ENCODE measurements around the gene LMF2. TPM values are rescaled to one million over a fixed set of nuclear protein-coding genes. Genes with fewer than 3 reads are reported as not detected.

LMF2 gene
- polyA plus RNA-seq, 1 of the 3 experiments (the other 2 are of a cell fraction) = 34.3 TPM

GRCh38 chr22:50524676-50525103 is 17.2 kb upstream of the LMF2 start:
- POLR2A ChIA-PET = interaction anchor here (0.9 to 2.9 kb wide), 12 partner anchors 9 to 121 kb away, joined by 3 to 12 read pairs (median 6); partner anchors contain the start of genes CHKB, KLHDC7B, LMF2 and NCAPH2
- Histone ChIP-seq H3K4me1 (ENCODE audit: control insufficient read depth in 1 of 2, insufficient read depth in 2 of 2, low read depth in 1 of 2, low read length in 1 of 2) (peaks cover 7 to 24% of the 10 kb centered on the region in 2 experiments; a peak in 2 of 4 replicates), H3K9me2 (no peaks in the 10 kb centered on the region), H3K27ac (ENCODE audit: low read depth in 2 of 2, low read length in 1 of 2) (peak overlapping the region; percentile 68 to 89), H3K36me3 (replicated peaks in 1 of 2; ENCODE audit: control insufficient read depth in 1 of 2, insufficient read depth in 2 of 2, low read length in 1 of 2) (peaks cover 7 to 30% of the 10 kb centered on the region in 2 experiments), H3F3A (replicated peaks; ENCODE audit: insufficient read depth) (peaks cover 19% of the 10 kb centered on the region), H3K9me3 (no peaks in the 10 kb centered on the region), H3K9ac (peak overlapping the region; percentile 80), H3K4me3 (ENCODE audit: low read depth in 2 of 2, low read length in 1 of 2) (peak overlapping the region; percentile 80 to 81), H4K20me1 (ENCODE audit: insufficient read depth) (peaks cover 8% of the 10 kb centered on the region; the same call in 1 of the 2 replicates), H2AFZ (ENCODE audit: low read depth) (peak overlapping the region; percentile 65; the same call in 1 of the 2 replicates), H3K79me2 (ENCODE audit: insufficient read depth) (peaks cover 18% of the 10 kb centered on the region), H3K4me2 (peak overlapping the region; percentile 93), H3K27me3 (ENCODE audit: insufficient read depth) (no peaks in the 10 kb centered on the region)
- no peak for TF ChIP-seq MXI1 (IDR thresholded peaks at IDR 0.05; ENCODE audit: low read depth, low read length)
- no peak for TF ChIP-seq SIN3A (IDR thresholded peaks at IDR 0.05; ENCODE audit: borderline replicate concordance, low read depth, low read length)
- no peak for TF ChIP-seq TEAD4 (IDR thresholded peaks at IDR 0.05; ENCODE audit: borderline replicate concordance, insufficient read depth)
- no peak for TF ChIP-seq EP300 (IDR thresholded peaks at IDR 0.05; ENCODE audit: borderline replicate concordance in 1 of 2, low read depth in 1 of 2, low read length in 1 of 2)
- TF ChIP-seq RCOR1 (IDR thresholded peaks at IDR 0.05; ENCODE audit: low read length) = no peak
- TF ChIP-seq GABPA (IDR thresholded peaks at IDR 0.05; ENCODE audit: low read depth) = no peak
- no peak for TF ChIP-seq FOXM1 (IDR thresholded peaks at IDR 0.05; ENCODE audit: low read depth)
- no peak for TF ChIP-seq NFIC (IDR thresholded peaks at IDR 0.05; ENCODE audit: borderline replicate concordance)
- no peak for TF ChIP-seq FOSL2 (IDR thresholded peaks at IDR 0.05; ENCODE audit: borderline replicate concordance, low read depth)
- TF ChIP-seq YY1 (IDR thresholded peaks at IDR 0.05; ENCODE audit: low read depth) = no peak
- no peak for TF ChIP-seq NRF1 (IDR thresholded peaks at IDR 0.05; ENCODE audit: low read depth, low read length)
- TF ChIP-seq CHD2 (IDR thresholded peaks at IDR 0.05; ENCODE audit: low read length, partially characterized antibody) = no peak
- no peak for TF ChIP-seq PBX3 (IDR thresholded peaks at IDR 0.05)
- CTCF ChIA-PET = interaction anchor here (1.0 to 3.4 kb wide), 13 partner anchors 9 to 287 kb away, joined by 3 to 53 read pairs (median 7); partner anchors contain the start of genes CHKB, SYCE3 and TUBGCP6
- no peak for DNase-seq
- 17% methylated on average over 17 of the region's 19 CpGs for WGBS (ENCODE audit: low lambda C conversion rate)

GRCh38 chr22:50523806-50524675 is 16.5 kb upstream of the LMF2 start:
- Histone ChIP-seq H3K4me1 (ENCODE audit: control insufficient read depth in 1 of 2, insufficient read depth in 2 of 2, low read depth in 1 of 2, low read length in 1 of 2) (peaks cover 7 to 24% of the 10 kb centered on the region in 2 experiments; a peak in 2 of 4 replicates), H3K4me3 (ENCODE audit: low read depth in 2 of 2, low read length in 1 of 2) (peak overlapping the region; percentile 80 to 81), H3K9ac (peak overlapping the region; percentile 80; the same call in 1 of the 2 replicates), H3K9me3 (no peaks in the 10 kb centered on the region), H3K4me2 (peak overlapping the region; percentile 93), H3K36me3 (replicated peaks in 1 of 2; ENCODE audit: control insufficient read depth in 1 of 2, insufficient read depth in 2 of 2, low read length in 1 of 2) (peaks cover 7 to 35% of the 10 kb centered on the region in 2 experiments), H3K27ac (ENCODE audit: low read depth in 2 of 2, low read length in 1 of 2) (peak overlapping the region in 1 of 2 experiments; percentile 25; a peak in 1 of 4 replicates), H3K9me2 (no peaks in the 10 kb centered on the region), H3K27me3 (ENCODE audit: insufficient read depth) (no peaks in the 10 kb centered on the region), H4K20me1 (ENCODE audit: insufficient read depth) (peaks cover 8% of the 10 kb centered on the region; the same call in 1 of the 2 replicates), H3F3A (replicated peaks; ENCODE audit: insufficient read depth) (peaks cover 19% of the 10 kb centered on the region), H2AFZ (ENCODE audit: low read depth) (no peak overlapping the region), H3K79me2 (ENCODE audit: insufficient read depth) (peaks cover 18% of the 10 kb centered on the region)
- ChIA-PET CTCF (interaction anchor here (0.7 to 3.4 kb wide), 7 partner anchors 8 to 58 kb away, joined by 3 to 53 read pairs (median 9); partner anchors contain the start of genes CHKB and SYCE3), POLR2A (interaction anchor here (0.9 to 2.9 kb wide), 8 partner anchors 8 to 58 kb away, joined by 3 to 12 read pairs (median 6); partner anchors contain the start of genes CHKB, KLHDC7B, LMF2 and NCAPH2)
- 85% methylated on average over 15 of the region's 25 CpGs for WGBS (ENCODE audit: low lambda C conversion rate)
- peak; percentile 52 for DNase-seq
- TF ChIP-seq RAD21 (IDR thresholded peaks at IDR 0.05; ENCODE audit: low read length) (no peak), REST (IDR thresholded peaks at IDR 0.05; ENCODE audit: low read depth, low read length) (no peak), MXI1 (IDR thresholded peaks at IDR 0.05; ENCODE audit: low read depth, low read length) (no peak), PBX3 (IDR thresholded peaks at IDR 0.05) (no peak), FOSL2 (IDR thresholded peaks at IDR 0.05; ENCODE audit: borderline replicate concordance, low read depth) (no peak), NFIC (IDR thresholded peaks at IDR 0.05; ENCODE audit: borderline replicate concordance) (no peak), EP300 (IDR thresholded peaks at IDR 0.05; ENCODE audit: borderline replicate concordance in 1 of 2, low read depth in 1 of 2, low read length in 1 of 2) (no peak), YY1 (IDR thresholded peaks at IDR 0.05; ENCODE audit: low read depth) (no peak), TAF1 (IDR thresholded peaks at IDR 0.05; ENCODE audit: borderline replicate concordance, low read depth, low read length) (no peak)
